Spleen (tissue), 7 donors: ENCODE results near the gene TECTB.

ENCODE experiments used
- CTCF ChIP-seq, 11 experiments: fragments of 200-600 bp in 7 of 11; fragments of 450-650 bp in 4 of 11; sonication (generic) in 4 of 11; IDR thresholded peaks in 8 of 11; conservative IDR thresholded peaks in 3 of 11; 1 replicate in 7 of 11; 2 replicates in 4 of 11; pipeline versions ENCODE4 v1.4.0 to v1.8.0; 2016 to 2021; ENCODE audit warnings: antibody characterized with exemption in 11 of 11, inconsistent platforms in 4 of 11, mild to moderate bottlenecking in 1 of 11
- POLR2A ChIP-seq, 3 donors: fragments of 450-650 bp; IDR thresholded peaks; one replicate each; pipeline ENCODE4 v1.5.1; 2017; ENCODE audit warnings: antibody characterized with exemption in 3 of 3, mild to moderate bottlenecking in 1 of 3
- POLR2AphosphoS5 ChIP-seq, 3 donors: sonication (generic); formaldehyde crosslinking; IDR thresholded peaks; one replicate each; pipeline ENCODE4 v1.5.1; 2017; ENCODE audit warnings: antibody characterized with exemption in 3 of 3
- donor health status: DM: no; HTN: no; CAD: no; lungs with moderate emphysema.
- donor health status: DM: no; HTN: no; CAD: no.
- donor health status: DM: no; HTN: no; CAD: no.

GRCh38 chr10:112269266-112269665, 13.9 kb upstream of the TECTB start:
- no peak for TF ChIP-seq CTCF (IDR thresholded peaks at IDR 0.05 in 8 of 11, conservative IDR thresholded peaks at IDR 0.05 in 3 of 11)
- no peak for TF ChIP-seq POLR2AphosphoS5 (IDR thresholded peaks at IDR 0.05)
- TF ChIP-seq POLR2A (IDR thresholded peaks at IDR 0.05) = no peak
